Endodermal cell (in vitro differentiated cells): ENCODE results near the gene SDK2. TPM values are rescaled to one million over a fixed set of nuclear protein-coding genes. Genes with fewer than 3 reads are reported as not detected.

Experiments
- DNase-seq: peaks from one replicate; pipeline ENCODE4 v3.0.0-alpha.2; 2017
- H3K27ac ChIP-seq: 2 replicates; pipeline ENCODE4 v1.5.1; 2013; ENCODE audit warnings: mild to moderate bottlenecking, low read depth, low read length, moderate library complexity
- H3K27me3 ChIP-seq: 2 replicates; pipeline ENCODE4 v1.6.1; 2013; ENCODE audit warnings: mild to moderate bottlenecking, low read length, moderate library complexity; ENCODE audit not compliant: insufficient read depth, control insufficient read depth, poor library complexity, severe bottlenecking
- H3K36me3 ChIP-seq: 2 replicates; pipeline ENCODE4 v1.7.0; 2013; ENCODE audit warnings: mild to moderate bottlenecking, low read length, moderate library complexity; ENCODE audit not compliant: control insufficient read depth, insufficient read depth
- H3K4me1 ChIP-seq: one replicate; pipeline ENCODE4 v1.7.0; 2013; ENCODE audit warnings: low read length; ENCODE audit not compliant: control insufficient read depth, insufficient read depth
- H3K4me3 ChIP-seq: 2 replicates; pipeline ENCODE4 v1.5.1; 2013; ENCODE audit warnings: mild to moderate bottlenecking, low read length, moderate library complexity
- H3K9ac ChIP-seq: 2 replicates; pipeline ENCODE4 v1.6.1; 2013; ENCODE audit warnings: mild to moderate bottlenecking, low read length, moderate library complexity; ENCODE audit not compliant: poor library complexity, severe bottlenecking; ENCODE audit errors: extremely low read depth
- H3K9me3 ChIP-seq: 2 replicates; pipeline ENCODE4 v1.6.1; 2013; ENCODE audit warnings: mild to moderate bottlenecking, low read length, moderate library complexity; ENCODE audit not compliant: control insufficient read depth
- H3K27ac Mint-ChIP-seq: 2 replicates; pipeline ENCODE4 v1.8.0; 2020; ENCODE audit warnings: mixed read lengths
- H3K27me3 Mint-ChIP-seq: 2 replicates; pipeline ENCODE4 v1.8.0; 2021; ENCODE audit warnings: mild to moderate bottlenecking, mixed read lengths; ENCODE audit not compliant: insufficient read depth
- H3K36me3 Mint-ChIP-seq: 2 replicates; pipeline ENCODE4 v1.8.0; 2020; ENCODE audit warnings: low read depth, mixed read lengths
- H3K4me1 Mint-ChIP-seq: 2 replicates; pipeline ENCODE4 v1.8.0; 2020; ENCODE audit warnings: mixed read lengths
- H3K4me3 Mint-ChIP-seq: 2 replicates; pipeline ENCODE4 v1.8.0; 2020; ENCODE audit warnings: mild to moderate bottlenecking, moderate library complexity, mixed read lengths
- H3K9me3 Mint-ChIP-seq: 2 replicates; pipeline ENCODE4 v1.8.0; 2020; ENCODE audit warnings: mild to moderate bottlenecking, mixed read lengths
- WGBS, 2 experiments: methylation state at CpG; one replicate each; pipeline versions ENCODE4 v1.1.5 to v1.1.7; 2013; ENCODE audit warnings: missing lambda C conversion rate in 2 of 2, mixed read lengths in 1 of 2; ENCODE audit not compliant: insufficient coverage in 1 of 2, insufficient read length in 1 of 2; 5-methylcytosine and 5-hydroxymethylcytosine counted together
- total RNA-seq, 2 donors: library from RNA; stranded (reverse); fragmentation: NEBNext Ultra II Directional in 1 of 2; extraction: Animal tissue kit (Norgen Biotek cat#: 25700) in 1 of 2; gene quantifications; 2 replicates in 1 of 2; 3 replicates in 1 of 2; pipeline ENCODE4 v1.2.1, GENCODE V29; 2021
- TF ChIP-seq, protein P1 (sequence below): fragments of 200-600 bp; sonication (generic); conservative IDR thresholded peaks from 2 replicates; pipeline ENCODE4 v1.5.0; 2021; ENCODE audit warnings: antibody characterized with exemption, mild to moderate bottlenecking

Gene SDK2
- total RNA-seq, 2 donors from 2014 or later: 5.9 to 7.0 TPM

- Histone ChIP-seq H3K9ac (no peak overlapping the region), H3K27ac (no peak overlapping the region), H3K27me3 (no peaks in the 10 kb centered on the region), H3K9me3 (no peaks in the 10 kb centered on the region), H3K4me3 (no peak overlapping the region), H3K36me3 (no peaks in the 10 kb centered on the region), H3K4me1 (peaks cover 7% of the 10 kb centered on the region)
- Mint-ChIP-seq H3K9me3 (no peaks in the 10 kb centered on the region), H3K36me3 (no peaks in the 10 kb centered on the region), H3K4me1 (peaks cover 24% of the 10 kb centered on the region), H3K27me3 (peaks cover 1% of the 10 kb centered on the region), H3K27ac (peak overlapping the region; percentile 11), H3K4me3 (no peak overlapping the region)
- DNase-seq: peak; percentile 63
- 82% methylated on average over 5 to 17 of the region's 17 CpGs for WGBS, 2 experiments
- TF ChIP-seq, protein P1, sequence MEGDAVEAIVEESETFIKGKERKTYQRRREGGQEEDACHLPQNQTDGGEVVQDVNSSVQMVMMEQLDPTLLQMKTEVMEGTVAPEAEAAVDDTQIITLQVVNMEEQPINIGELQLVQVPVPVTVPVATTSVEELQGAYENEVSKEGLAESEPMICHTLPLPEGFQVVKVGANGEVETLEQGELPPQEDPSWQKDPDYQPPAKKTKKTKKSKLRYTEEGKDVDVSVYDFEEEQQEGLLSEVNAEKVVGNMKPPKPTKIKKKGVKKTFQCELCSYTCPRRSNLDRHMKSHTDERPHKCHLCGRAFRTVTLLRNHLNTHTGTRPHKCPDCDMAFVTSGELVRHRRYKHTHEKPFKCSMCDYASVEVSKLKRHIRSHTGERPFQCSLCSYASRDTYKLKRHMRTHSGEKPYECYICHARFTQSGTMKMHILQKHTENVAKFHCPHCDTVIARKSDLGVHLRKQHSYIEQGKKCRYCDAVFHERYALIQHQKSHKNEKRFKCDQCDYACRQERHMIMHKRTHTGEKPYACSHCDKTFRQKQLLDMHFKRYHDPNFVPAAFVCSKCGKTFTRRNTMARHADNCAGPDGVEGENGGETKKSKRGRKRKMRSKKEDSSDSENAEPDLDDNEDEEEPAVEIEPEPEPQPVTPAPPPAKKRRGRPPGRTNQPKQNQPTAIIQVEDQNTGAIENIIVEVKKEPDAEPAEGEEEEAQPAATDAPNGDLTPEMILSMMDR: no peak
These were observed 319.3 kb downstream of the SDK2 start for GRCh38 chr17:73324711-73325526.

DNA sequence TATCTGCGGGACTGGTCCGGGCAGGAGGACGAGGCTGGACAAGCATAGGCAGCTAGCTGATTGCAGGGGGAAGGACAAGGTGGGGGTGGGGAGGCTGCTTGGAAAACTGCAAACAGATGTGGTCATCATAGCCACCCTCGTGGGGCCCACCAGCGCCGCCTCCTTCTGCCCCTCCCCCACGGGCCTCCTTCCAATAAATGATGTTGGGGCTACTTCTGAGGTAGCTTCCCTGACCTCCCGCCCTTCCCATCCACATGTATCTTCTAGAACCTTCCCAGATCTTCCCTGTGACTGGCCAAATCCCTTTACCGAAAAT is 320.1 kb downstream of the SDK2 start:
- H3K9ac ChIP-seq: no peak overlapping the region
- Mint-ChIP-seq H3K9me3 (no peaks in the 10 kb centered on the region), H3K27ac (no peak overlapping the region), H3K4me1 (peaks cover 30% of the 10 kb centered on the region), H3K27me3 (peaks cover 1% of the 10 kb centered on the region), H3K36me3 (no peaks in the 10 kb centered on the region), H3K4me3 (no peak overlapping the region)
- H3K4me3 ChIP-seq: no peak overlapping the region
- no peaks in the 10 kb centered on the region for H3K9me3 ChIP-seq
- H3K36me3 ChIP-seq: no peaks in the 10 kb centered on the region
- TF ChIP-seq, protein P1: no peak
- peak; percentile 62 for DNase-seq
- H3K4me1 ChIP-seq: peaks cover 7% of the 10 kb centered on the region
- no peaks in the 10 kb centered on the region for H3K27me3 ChIP-seq
- no peak overlapping the region for H3K27ac ChIP-seq
- WGBS, 2 experiments: 75 to 93% methylated on average over 6 to 9 of the region's 9 CpGs

- Mint-ChIP-seq H3K4me1 (peaks cover 32% of the 10 kb centered on the region), H3K36me3 (no peaks in the 10 kb centered on the region), H3K9me3 (no peaks in the 10 kb centered on the region), H3K27ac (no peak overlapping the region), H3K4me3 (no peak overlapping the region), H3K27me3 (peaks cover 1% of the 10 kb centered on the region)
- 75 to 86% methylated on average over 4 to 5 of the region's 5 CpGs for WGBS, 2 experiments
- Histone ChIP-seq H3K4me3 (no peak overlapping the region), H3K9ac (no peak overlapping the region), H3K4me1 (peaks cover 7% of the 10 kb centered on the region), H3K27me3 (no peaks in the 10 kb centered on the region), H3K27ac (peak overlapping the region; percentile 8), H3K9me3 (no peaks in the 10 kb centered on the region), H3K36me3 (no peaks in the 10 kb centered on the region)
- no peak for DNase-seq
- TF ChIP-seq, protein P1: no peak
These were observed 320.7 kb downstream of the SDK2 start for GRCh38 chr17:73323409-73324159.
